Measurements from ENCODE around the gene SLU7.

- TF ChIP-seq, protein P1, sequence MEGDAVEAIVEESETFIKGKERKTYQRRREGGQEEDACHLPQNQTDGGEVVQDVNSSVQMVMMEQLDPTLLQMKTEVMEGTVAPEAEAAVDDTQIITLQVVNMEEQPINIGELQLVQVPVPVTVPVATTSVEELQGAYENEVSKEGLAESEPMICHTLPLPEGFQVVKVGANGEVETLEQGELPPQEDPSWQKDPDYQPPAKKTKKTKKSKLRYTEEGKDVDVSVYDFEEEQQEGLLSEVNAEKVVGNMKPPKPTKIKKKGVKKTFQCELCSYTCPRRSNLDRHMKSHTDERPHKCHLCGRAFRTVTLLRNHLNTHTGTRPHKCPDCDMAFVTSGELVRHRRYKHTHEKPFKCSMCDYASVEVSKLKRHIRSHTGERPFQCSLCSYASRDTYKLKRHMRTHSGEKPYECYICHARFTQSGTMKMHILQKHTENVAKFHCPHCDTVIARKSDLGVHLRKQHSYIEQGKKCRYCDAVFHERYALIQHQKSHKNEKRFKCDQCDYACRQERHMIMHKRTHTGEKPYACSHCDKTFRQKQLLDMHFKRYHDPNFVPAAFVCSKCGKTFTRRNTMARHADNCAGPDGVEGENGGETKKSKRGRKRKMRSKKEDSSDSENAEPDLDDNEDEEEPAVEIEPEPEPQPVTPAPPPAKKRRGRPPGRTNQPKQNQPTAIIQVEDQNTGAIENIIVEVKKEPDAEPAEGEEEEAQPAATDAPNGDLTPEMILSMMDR (conservative IDR thresholded peaks at IDR 0.05 in 1 of 2, IDR thresholded peaks at IDR 0.05 in 1 of 2; ENCODE audit: extremely low read depth in 1 of 2, insufficient read depth in 1 of 2, low read depth in 1 of 2, low read length in 2 of 2): no peak
- no peak for TF ChIP-seq EZH2 (IDR thresholded peaks at IDR 0.05; ENCODE audit: borderline replicate concordance, low read length)
Observed at GRCh38 chr5:160395111-160395510, 23.8 kb downstream of the SLU7 start.
